ENCODE results near the gene OLFML1. TPM values are rescaled to one million over a fixed set of nuclear protein-coding genes. Genes with fewer than 3 reads are reported as not detected.

The OLFML1 gene
- total RNA-seq, 1 donor from 2014 or later, result not detected

GRCh38 chr11:7471071-7471470, 14.2 kb upstream of the OLFML1 start:
- H3K36me3 ChIP-seq, result no peaks in the 10 kb centered on the region
- Mint-ChIP-seq H3K4me1 (no peaks in the 10 kb centered on the region), H3K9me3 (no peaks in the 10 kb centered on the region), H3K27ac (no peak overlapping the region), H3K4me3 (no peak overlapping the region), H3K36me3 (no peaks in the 10 kb centered on the region), H3K27me3 (ENCODE audit: insufficient read depth, low read depth) (peaks cover 2% of the 10 kb centered on the region)
- no peaks in the 10 kb centered on the region for H3F3A ChIP-seq (ENCODE audit: low read depth)
- no peak overlapping the region for H3K27ac ChIP-seq
- no peak overlapping the region for H3K9ac ChIP-seq
- no peaks in the 10 kb centered on the region for H3K27me3 ChIP-seq
- no peaks in the 10 kb centered on the region for H3K4me1 ChIP-seq
- no peak for DNase-seq (ENCODE audit: low spot score)
- no peak overlapping the region for H3K4me3 ChIP-seq
- no peaks in the 10 kb centered on the region for H4K20me1 ChIP-seq (ENCODE audit: low read depth)
- H2AFZ ChIP-seq (replicated peaks), result no peak overlapping the region
- no peaks in the 10 kb centered on the region for H3K9me3 ChIP-seq (ENCODE audit: low read depth)
- H3K79me2 ChIP-seq (ENCODE audit: low read depth), result no peaks in the 10 kb centered on the region
- no peak for TF ChIP-seq EZH2phosphoT487 (IDR thresholded peaks at IDR 0.05)
- TF ChIP-seq EZH2 (IDR thresholded peaks at IDR 0.05), result no peak
- TF ChIP-seq CTCF (IDR thresholded peaks at IDR 0.05), result no peak
- no peak overlapping the region for H3K4me2 ChIP-seq

- Histone ChIP-seq H3K27ac (no peak overlapping the region), H3K36me3 (no peaks in the 10 kb centered on the region), H3K27me3 (no peaks in the 10 kb centered on the region), H3K79me2 (ENCODE audit: low read depth) (no peaks in the 10 kb centered on the region), H3K9ac (no peak overlapping the region), H3K4me2 (no peak overlapping the region), H4K20me1 (ENCODE audit: low read depth) (no peaks in the 10 kb centered on the region), H3F3A (ENCODE audit: low read depth) (no peaks in the 10 kb centered on the region), H3K9me3 (ENCODE audit: low read depth) (no peaks in the 10 kb centered on the region), H3K4me1 (no peaks in the 10 kb centered on the region), H3K4me3 (no peak overlapping the region), H2AFZ (replicated peaks) (no peak overlapping the region)
- no peaks in the 10 kb centered on the region for H3K36me3 Mint-ChIP-seq
- no peaks in the 10 kb centered on the region for H3K9me3 Mint-ChIP-seq
- TF ChIP-seq CTCF (IDR thresholded peaks at IDR 0.05), result no peak
- no peaks in the 10 kb centered on the region for H3K4me1 Mint-ChIP-seq
- H3K4me3 Mint-ChIP-seq, result no peak overlapping the region
- H3K27ac Mint-ChIP-seq, result no peak overlapping the region
- peaks cover 2% of the 10 kb centered on the region for H3K27me3 Mint-ChIP-seq (ENCODE audit: insufficient read depth, low read depth)
- DNase-seq (ENCODE audit: low spot score), result no peak
These were observed 11.6 kb upstream of the OLFML1 start for GRCh38 chr11:7473717-7474116.

GRCh38 chr11:7480113-7480512, 5.2 kb upstream of the OLFML1 start:
- Histone ChIP-seq H3F3A (ENCODE audit: low read depth) (no peaks in the 10 kb centered on the region), H3K27me3 (no peaks in the 10 kb centered on the region), H3K79me2 (ENCODE audit: low read depth) (no peaks in the 10 kb centered on the region), H3K4me2 (no peak overlapping the region), H3K9me3 (ENCODE audit: low read depth) (no peaks in the 10 kb centered on the region), H3K4me3 (no peak overlapping the region), H3K36me3 (no peaks in the 10 kb centered on the region), H3K4me1 (no peaks in the 10 kb centered on the region), H3K9ac (no peak overlapping the region), H2AFZ (replicated peaks) (no peak overlapping the region), H3K27ac (no peak overlapping the region), H4K20me1 (ENCODE audit: low read depth) (no peaks in the 10 kb centered on the region)
- Mint-ChIP-seq H3K4me3 (no peak overlapping the region), H3K9me3 (no peaks in the 10 kb centered on the region), H3K4me1 (peaks cover 2% of the 10 kb centered on the region), H3K36me3 (no peaks in the 10 kb centered on the region), H3K27me3 (ENCODE audit: insufficient read depth, low read depth) (no peaks in the 10 kb centered on the region), H3K27ac (no peak overlapping the region)
- TF ChIP-seq EZH2phosphoT487 (IDR thresholded peaks at IDR 0.05), result no peak
- no peak for TF ChIP-seq EZH2 (IDR thresholded peaks at IDR 0.05)
- no peak for TF ChIP-seq CTCF (IDR thresholded peaks at IDR 0.05)
- DNase-seq (ENCODE audit: low spot score), result no peak

- H3K27ac ChIP-seq, result no peak overlapping the region
- no peaks in the 10 kb centered on the region for H3K9me3 ChIP-seq (ENCODE audit: low read depth)
- H3K4me2 ChIP-seq, result no peak overlapping the region
- no peak overlapping the region for H3K4me3 Mint-ChIP-seq
- H3K27me3 ChIP-seq, result no peaks in the 10 kb centered on the region
- peaks cover 4% of the 10 kb centered on the region for H3K4me1 Mint-ChIP-seq
- no peak overlapping the region for H3K9ac ChIP-seq
- no peak overlapping the region for H2AFZ ChIP-seq (replicated peaks)
- no peak overlapping the region for H3K4me3 ChIP-seq
- H3K27ac Mint-ChIP-seq, result no peak overlapping the region
- no peaks in the 10 kb centered on the region for H3K4me1 ChIP-seq
- H4K20me1 ChIP-seq (ENCODE audit: low read depth), result no peaks in the 10 kb centered on the region
- no peak for TF ChIP-seq EZH2phosphoT487 (IDR thresholded peaks at IDR 0.05)
- TF ChIP-seq EZH2 (IDR thresholded peaks at IDR 0.05), result no peak
- no peak for TF ChIP-seq CTCF (IDR thresholded peaks at IDR 0.05)
- no peaks in the 10 kb centered on the region for H3K36me3 ChIP-seq
- H3K79me2 ChIP-seq (ENCODE audit: low read depth), result no peaks in the 10 kb centered on the region
- no peaks in the 10 kb centered on the region for H3K36me3 Mint-ChIP-seq
- H3K9me3 Mint-ChIP-seq, result no peaks in the 10 kb centered on the region
- DNase-seq (ENCODE audit: low spot score), result no peak
- H3K27me3 Mint-ChIP-seq (ENCODE audit: insufficient read depth, low read depth), result no peaks in the 10 kb centered on the region
- H3F3A ChIP-seq (ENCODE audit: low read depth), result no peaks in the 10 kb centered on the region
These were observed 1.2 kb upstream of the OLFML1 start for GRCh38 chr11:7484131-7484530.
